ENCODE results near the gene CYP1A2.

Gene CYP1A2

GRCh38 chr15:74762791-74763150 is 14.1 kb downstream of the CYP1A2 start:
- TF ChIP-seq CTCF (IDR thresholded peaks at IDR 0.05; ENCODE audit: low read depth, low read length) = no peak
- no peak overlapping the region for H3K4me3 ChIP-seq (ENCODE audit: low read depth, low read length)

DNA sequence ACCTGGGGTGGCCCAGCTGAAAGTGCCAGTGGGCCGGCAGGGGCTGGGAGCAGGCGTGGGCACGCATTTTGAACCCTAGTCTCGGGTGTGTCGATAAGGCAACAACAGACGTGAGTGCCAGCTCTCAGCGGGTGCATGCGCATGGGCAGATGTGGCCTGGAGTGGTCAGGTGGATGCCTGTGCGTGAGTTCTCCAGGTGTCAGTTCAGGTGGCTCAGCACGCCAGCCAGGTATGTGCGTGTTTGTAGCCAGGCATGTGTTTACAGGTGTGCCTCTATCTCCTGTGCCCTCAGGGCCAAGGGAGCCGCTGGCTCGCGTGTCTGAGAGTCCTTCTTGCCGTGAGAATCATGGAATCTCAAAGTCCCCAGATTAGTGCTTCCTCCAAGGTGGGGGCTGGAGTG is 14.8 kb downstream of the CYP1A2 start:
- TF ChIP-seq CTCF (IDR thresholded peaks at IDR 0.05; ENCODE audit: low read depth, low read length) = no peak
- H3K4me3 ChIP-seq (ENCODE audit: low read depth, low read length) = no peak overlapping the region

DNA sequence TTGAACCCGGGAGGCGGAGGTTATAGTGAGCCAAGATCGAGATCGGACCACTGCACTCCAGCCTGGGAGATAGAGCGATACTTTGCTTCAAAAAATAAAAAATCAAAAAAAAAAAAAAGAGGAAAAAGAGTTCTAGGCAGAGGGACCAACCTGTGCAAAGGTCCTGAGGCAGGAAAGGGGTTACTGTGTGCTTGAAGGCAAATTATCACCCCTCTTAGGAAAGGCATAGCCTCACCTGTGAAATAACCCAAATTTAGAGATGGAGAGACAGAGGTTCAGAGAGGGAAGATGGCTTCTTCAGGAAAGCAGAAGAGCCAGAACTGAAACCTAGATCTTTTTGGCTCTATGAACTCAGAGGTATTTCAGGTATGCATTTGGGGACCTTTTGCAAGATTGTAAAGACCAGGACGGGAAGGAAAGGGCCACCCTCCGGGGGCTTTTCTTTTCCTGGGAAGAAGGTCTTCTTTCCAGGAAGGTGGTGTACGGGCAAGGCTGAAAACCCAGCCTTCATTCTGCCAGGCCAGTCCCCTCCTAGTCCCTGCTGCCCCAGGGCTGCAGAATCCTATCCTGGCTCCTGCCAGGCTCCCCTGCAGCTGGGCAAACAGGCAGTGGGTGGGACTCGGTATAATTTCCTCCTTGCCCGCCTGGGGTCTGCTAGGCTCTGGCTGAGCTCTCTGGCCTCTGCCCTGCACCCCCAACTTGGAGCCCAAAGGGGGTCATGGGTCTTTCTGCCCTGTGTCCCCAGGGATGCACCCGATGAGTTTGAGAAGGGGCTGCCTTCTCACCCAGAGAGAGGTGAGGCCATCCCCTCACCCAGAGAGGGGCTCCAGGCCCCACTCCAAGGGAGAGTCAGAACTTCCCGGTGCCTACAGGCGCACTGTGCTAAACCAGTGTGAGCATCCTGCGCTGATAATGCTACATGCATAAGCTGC is 18.8 kb downstream of the CYP1A2 start:
- H3K4me3 ChIP-seq (ENCODE audit: low read depth, low read length) = no peak overlapping the region
- TF ChIP-seq CTCF (IDR thresholded peaks at IDR 0.05; ENCODE audit: low read depth, low read length) = no peak

- TF ChIP-seq CTCF (IDR thresholded peaks at IDR 0.05; ENCODE audit: low read depth, low read length) = no peak
- H3K4me3 ChIP-seq (ENCODE audit: low read depth, low read length) = no peak overlapping the region
Observed at GRCh38 chr15:74768099-74768770, 19.6 kb downstream of the CYP1A2 start.

GRCh38 chr15:74768771-74769342 is 20.2 kb downstream of the CYP1A2 start:
- H3K4me3 ChIP-seq (ENCODE audit: low read depth, low read length) = no peak overlapping the region
- TF ChIP-seq CTCF (IDR thresholded peaks at IDR 0.05; ENCODE audit: low read depth, low read length) = peak; percentile 67

DNA sequence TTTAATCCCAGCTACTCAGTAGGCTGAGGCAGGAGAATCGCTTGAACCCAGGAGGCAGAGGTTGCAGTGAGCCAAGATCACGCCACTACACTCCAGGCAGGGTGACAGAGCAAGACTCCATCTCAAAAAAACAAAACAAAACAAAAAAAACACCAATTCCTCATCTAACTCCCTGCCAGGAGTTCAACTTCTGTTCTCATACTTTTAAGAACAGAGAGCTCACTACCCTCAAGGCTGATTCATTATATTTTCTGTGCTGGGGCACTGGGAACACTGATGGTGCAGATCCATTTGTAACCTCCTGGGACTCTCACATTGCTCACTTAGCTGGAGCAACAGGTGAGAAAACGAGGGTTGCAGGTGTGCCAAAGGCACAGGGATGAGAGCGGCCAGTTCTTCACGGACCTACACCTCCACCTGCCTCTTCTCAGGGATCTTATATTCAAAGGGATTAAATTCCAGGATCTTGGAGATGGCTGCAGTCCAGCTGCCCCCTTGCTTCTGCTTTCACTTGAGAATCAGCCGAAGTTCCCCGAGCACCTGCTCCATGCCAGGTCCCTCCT is 20.9 kb downstream of the CYP1A2 start:
- no peak overlapping the region for H3K4me3 ChIP-seq (ENCODE audit: low read depth, low read length)
- no peak for TF ChIP-seq CTCF (IDR thresholded peaks at IDR 0.05; ENCODE audit: low read depth, low read length)
